Endothelial cell of umbilical vein (primary cell): ENCODE results near the gene MORN5.

ENCODE experiments used
- FOS ChIP-seq: IDR thresholded peaks from 2 replicates; pipeline ENCODE4 v1.6.1; 2011; ENCODE audit warnings: mild to moderate bottlenecking, low read length, moderate library complexity, borderline replicate concordance; ENCODE audit not compliant: insufficient read depth
- POLR2A ChIP-seq: IDR thresholded peaks from 2 replicates; pipeline ENCODE4 v1.6.1; 2012; ENCODE audit warnings: low read depth, mild to moderate bottlenecking, control low read depth, low read length
- TF ChIP-seq, protein P1 (sequence below), 2 donors: IDR thresholded peaks; 1 replicate in 1 of 2; 2 replicates in 1 of 2; pipeline ENCODE4 v1.5.1; 2011; ENCODE audit warnings: low read length in 2 of 2, mild to moderate bottlenecking in 2 of 2, moderate library complexity in 2 of 2, control low read depth in 1 of 2, inconsistent platforms in 1 of 2, low read depth in 1 of 2; ENCODE audit not compliant: insufficient read depth in 1 of 2; ENCODE audit errors: extremely low read depth in 1 of 2
- TF ChIP-seq, protein P2 (sequence below): IDR thresholded peaks from 2 replicates; pipeline ENCODE4 v1.6.1; 2011; ENCODE audit not compliant: insufficient read depth, insufficient read length

DNA sequence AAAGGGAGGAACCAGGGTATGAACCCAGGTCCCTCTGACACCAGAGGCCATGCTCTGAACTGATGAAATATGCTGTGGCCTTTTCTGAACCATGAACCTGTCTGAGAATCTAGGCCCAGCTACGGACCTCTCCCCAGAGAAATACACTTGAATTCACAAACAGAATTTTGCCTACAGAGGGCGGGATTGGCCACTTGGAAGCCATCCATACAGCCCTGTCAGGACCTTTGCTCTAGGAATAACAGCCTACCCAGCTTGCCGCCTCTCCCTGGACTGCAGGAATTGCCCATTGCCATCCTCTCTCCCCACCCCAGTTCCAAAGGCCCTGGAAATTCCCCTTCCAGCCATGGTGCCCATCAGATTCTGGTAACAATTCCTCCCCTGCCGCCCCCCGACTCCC lies 26.6 kb downstream of the MORN5 start:
- TF ChIP-seq POLR2A (no peak), FOS (no peak)
- TF ChIP-seq, protein P1, sequence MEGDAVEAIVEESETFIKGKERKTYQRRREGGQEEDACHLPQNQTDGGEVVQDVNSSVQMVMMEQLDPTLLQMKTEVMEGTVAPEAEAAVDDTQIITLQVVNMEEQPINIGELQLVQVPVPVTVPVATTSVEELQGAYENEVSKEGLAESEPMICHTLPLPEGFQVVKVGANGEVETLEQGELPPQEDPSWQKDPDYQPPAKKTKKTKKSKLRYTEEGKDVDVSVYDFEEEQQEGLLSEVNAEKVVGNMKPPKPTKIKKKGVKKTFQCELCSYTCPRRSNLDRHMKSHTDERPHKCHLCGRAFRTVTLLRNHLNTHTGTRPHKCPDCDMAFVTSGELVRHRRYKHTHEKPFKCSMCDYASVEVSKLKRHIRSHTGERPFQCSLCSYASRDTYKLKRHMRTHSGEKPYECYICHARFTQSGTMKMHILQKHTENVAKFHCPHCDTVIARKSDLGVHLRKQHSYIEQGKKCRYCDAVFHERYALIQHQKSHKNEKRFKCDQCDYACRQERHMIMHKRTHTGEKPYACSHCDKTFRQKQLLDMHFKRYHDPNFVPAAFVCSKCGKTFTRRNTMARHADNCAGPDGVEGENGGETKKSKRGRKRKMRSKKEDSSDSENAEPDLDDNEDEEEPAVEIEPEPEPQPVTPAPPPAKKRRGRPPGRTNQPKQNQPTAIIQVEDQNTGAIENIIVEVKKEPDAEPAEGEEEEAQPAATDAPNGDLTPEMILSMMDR (IDR thresholded peaks at IDR 0.05; ENCODE audit: extremely low read depth in 1 of 2, insufficient read depth in 1 of 2, low read depth in 1 of 2, low read length in 2 of 2): no peak
- TF ChIP-seq, protein P2, sequence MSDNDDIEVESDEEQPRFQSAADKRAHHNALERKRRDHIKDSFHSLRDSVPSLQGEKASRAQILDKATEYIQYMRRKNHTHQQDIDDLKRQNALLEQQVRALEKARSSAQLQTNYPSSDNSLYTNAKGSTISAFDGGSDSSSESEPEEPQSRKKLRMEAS: no peak
